T-helper 17 cell (primary cell): ENCODE results near the gene GCSH. TPM values are rescaled to one million over a fixed set of nuclear protein-coding genes. Genes with fewer than 3 reads are reported as not detected.

Experiments
- ATAC-seq: fragments of 150-1000 bp; cut with Tn5 transposase; 2 replicates; pipeline ENCODE4 v1.10.0; 2021; ENCODE audit warnings: mild to moderate bottlenecking, moderate library complexity
- DNase-seq, 3 donors: peaks; one replicate each; pipeline versions ENCODE4 v3.0.0 to v3.0.0-alpha.2; 2020 to 2021
- H3K9me3 ChIP-seq: one replicate; pipeline ENCODE4 v1.7.0; 2013; ENCODE audit warnings: low read length, mild to moderate bottlenecking; ENCODE audit not compliant: control insufficient read depth, poor library complexity, severe bottlenecking
- H3K27ac Mint-ChIP-seq: one replicate; pipeline ENCODE4 v1.8.0; 2022; ENCODE audit warnings: mild to moderate bottlenecking, moderate library complexity, mixed read lengths
- H3K27me3 Mint-ChIP-seq: one replicate; pipeline ENCODE4 v1.8.0; 2022; ENCODE audit warnings: mixed read lengths
- H3K36me3 Mint-ChIP-seq: one replicate; pipeline ENCODE4 v1.8.0; 2022; ENCODE audit warnings: low read depth, mixed read lengths
- H3K4me1 Mint-ChIP-seq: one replicate; pipeline ENCODE4 v1.8.0; 2022; ENCODE audit warnings: mild to moderate bottlenecking, mixed read lengths
- H3K4me3 Mint-ChIP-seq: one replicate; pipeline ENCODE4 v1.8.0; 2022; ENCODE audit warnings: mild to moderate bottlenecking, moderate library complexity, mixed read lengths
- total RNA-seq, 4 donors: library from RNA in 2 of 4; stranded (reverse) in 2 of 4; gene quantifications; one replicate each; pipeline ENCODE4 v1.2.3 and lab custom pipeline; 2022 to 2026

The GCSH gene
- total RNA-seq, 2 donors from 2014 or later, result 1.7 to 2.2 TPM

GRCh38 chr16:81060576-81061306, 35.5 kb downstream of the GCSH start:
- ATAC-seq, result no peak
- Mint-ChIP-seq H3K4me1 (no peaks in the 10 kb centered on the region), H3K27ac (peak overlapping the region; percentile 47)

GRCh38 chr16:81053761-81054160, 42.4 kb downstream of the GCSH start:
- H3K4me3 Mint-ChIP-seq, result no peak overlapping the region
- H3K27me3 Mint-ChIP-seq, result no peaks in the 10 kb centered on the region
- no peak for ATAC-seq
- no peaks in the 10 kb centered on the region for H3K36me3 Mint-ChIP-seq
- no peaks in the 10 kb centered on the region for H3K9me3 ChIP-seq
- no peak for DNase-seq
- no peaks in the 10 kb centered on the region for H3K4me1 Mint-ChIP-seq
- H3K27ac Mint-ChIP-seq, result no peak overlapping the region

More at GRCh38 chr16:81060576-81061306, 35.5 kb downstream of the GCSH start:
- no peaks in the 10 kb centered on the region for H3K9me3 ChIP-seq
- no peak for DNase-seq
- no peaks in the 10 kb centered on the region for H3K36me3 Mint-ChIP-seq
- H3K4me3 Mint-ChIP-seq, result no peak overlapping the region
- H3K27me3 Mint-ChIP-seq, result peaks cover 4% of the 10 kb centered on the region

- ATAC-seq (no peak), DNase-seq (no peak)
- Mint-ChIP-seq H3K4me3 (no peak overlapping the region), H3K27me3 (no peaks in the 10 kb centered on the region), H3K27ac (no peak overlapping the region), H3K4me1 (peaks cover 11% of the 10 kb centered on the region), H3K36me3 (peaks cover 7% of the 10 kb centered on the region)
- H3K9me3 ChIP-seq, result no peaks in the 10 kb centered on the region
Measured at GRCh38 chr16:81042821-81043220, 53.4 kb downstream of the GCSH start.

GRCh38 chr16:81041696-81042095, 54.5 kb downstream of the GCSH start:
- ATAC-seq (no peak), DNase-seq (no peak)
- Mint-ChIP-seq H3K36me3 (peaks cover 7% of the 10 kb centered on the region), H3K4me3 (no peak overlapping the region), H3K4me1 (peaks cover 20% of the 10 kb centered on the region), H3K27ac (no peak overlapping the region), H3K27me3 (no peaks in the 10 kb centered on the region)
- no peaks in the 10 kb centered on the region for H3K9me3 ChIP-seq

GRCh38 chr16:81040842-81041241, 55.4 kb downstream of the GCSH start:
- H3K9me3 ChIP-seq, result no peaks in the 10 kb centered on the region
- DNase-seq (no peak), ATAC-seq (no peak)
- no peaks in the 10 kb centered on the region for H3K27me3 Mint-ChIP-seq
- no peak overlapping the region for H3K4me3 Mint-ChIP-seq
- H3K36me3 Mint-ChIP-seq, result peaks cover 7% of the 10 kb centered on the region
- H3K4me1 Mint-ChIP-seq, result peaks cover 23% of the 10 kb centered on the region
- peak overlapping the region; percentile 67 for H3K27ac Mint-ChIP-seq

GRCh38 chr16:81040131-81040530, 56.1 kb downstream of the GCSH start:
- no peaks in the 10 kb centered on the region for H3K27me3 Mint-ChIP-seq
- peaks cover 7% of the 10 kb centered on the region for H3K36me3 Mint-ChIP-seq
- H3K4me1 Mint-ChIP-seq, result peaks cover 23% of the 10 kb centered on the region
- peak overlapping the region; percentile 19 for H3K4me3 Mint-ChIP-seq
- no peaks in the 10 kb centered on the region for H3K9me3 ChIP-seq
- DNase-seq (no peak), ATAC-seq (no peak)
- peak overlapping the region; percentile 67 for H3K27ac Mint-ChIP-seq

GRCh38 chr16:81036751-81037350, 59.3 kb downstream of the GCSH start:
- no peaks in the 10 kb centered on the region for H3K27me3 Mint-ChIP-seq
- peak overlapping the region; percentile 84 for H3K4me3 Mint-ChIP-seq
- ATAC-seq (no peak), DNase-seq (no peak)
- H3K4me1 Mint-ChIP-seq, result peaks cover 23% of the 10 kb centered on the region
- peaks cover 4% of the 10 kb centered on the region for H3K36me3 Mint-ChIP-seq
- no peaks in the 10 kb centered on the region for H3K9me3 ChIP-seq
- H3K27ac Mint-ChIP-seq, result peak overlapping the region; percentile 37

GRCh38 chr16:81035975-81036750, 60.0 kb downstream of the GCSH start:
- H3K27me3 Mint-ChIP-seq, result no peaks in the 10 kb centered on the region
- H3K4me1 Mint-ChIP-seq, result peaks cover 23% of the 10 kb centered on the region
- peak overlapping the region; percentile 84 for H3K4me3 Mint-ChIP-seq
- peak overlapping the region; percentile 37 for H3K27ac Mint-ChIP-seq
- peaks cover 4% of the 10 kb centered on the region for H3K36me3 Mint-ChIP-seq
- H3K9me3 ChIP-seq, result no peaks in the 10 kb centered on the region
- ATAC-seq (peak; percentile 64), DNase-seq (peak in 1 of 3 donors; percentile 5)

- peak within 1 kb of the TSS; percentile 37 for H3K27ac Mint-ChIP-seq
- H3K9me3 ChIP-seq, result no peaks in the 10 kb centered on the region
Measured at GRCh38 chr16:81035398-81035974, 60.7 kb downstream of the GCSH start, which contains the start of gene ATMIN. Gene ATMIN (plus strand): TSS chr16:81035842. CDS start chr16:81035871, 29 bp downstream.

More at GRCh38 chr16:81035398-81035974, 60.7 kb downstream of the GCSH start, which contains the start of gene ATMIN:
- no peaks in the 10 kb centered on the region for H3K27me3 Mint-ChIP-seq
- DNase-seq (peak; percentile 88 to 94 (median 91)), ATAC-seq (peak; percentile 97)
- peaks cover 2% of the 10 kb centered on the region for H3K36me3 Mint-ChIP-seq
- H3K4me1 Mint-ChIP-seq, result peaks cover 19% of the 10 kb centered on the region
- peak within 1 kb of the TSS; percentile 84 for H3K4me3 Mint-ChIP-seq

Other genes starting within 250 kb of the GCSH start
- 10 to 100 TPM; 78.3 to 86.6 TPM for gene CMC2, start 89.5 kb downstream of the GCSH start, total RNA-seq
- 10 to 100 TPM in 1 of 2 donors, 1 to 10 TPM in 1; 8.8 to 14.8 TPM for gene CENPN, start 89.2 kb downstream of the GCSH start, total RNA-seq
- 10 to 100 TPM; 31.3 to 31.5 TPM for gene ATMIN, start 60.6 kb downstream of the GCSH start, total RNA-seq
- under 1 TPM in 1 of 2 donors, not detected in 1; 0.37 TPM for gene C16orf46, start 19.2 kb downstream of the GCSH start, total RNA-seq
- gene BCO1, start 142.3 kb upstream of the GCSH start, total RNA-seq, result not detected
- gene GAN, start 218.6 kb upstream of the GCSH start, total RNA-seq, result 1 to 10 TPM; 5.8 to 8.0 TPM